ENCODE measurements around the gene POLR2H. TPM values are rescaled to one million over a fixed set of nuclear protein-coding genes. Genes with fewer than 3 reads are reported as not detected.

The POLR2H gene
- total RNA-seq, 2 experiments from 2014 or later = 130 to 143 TPM

DNA sequence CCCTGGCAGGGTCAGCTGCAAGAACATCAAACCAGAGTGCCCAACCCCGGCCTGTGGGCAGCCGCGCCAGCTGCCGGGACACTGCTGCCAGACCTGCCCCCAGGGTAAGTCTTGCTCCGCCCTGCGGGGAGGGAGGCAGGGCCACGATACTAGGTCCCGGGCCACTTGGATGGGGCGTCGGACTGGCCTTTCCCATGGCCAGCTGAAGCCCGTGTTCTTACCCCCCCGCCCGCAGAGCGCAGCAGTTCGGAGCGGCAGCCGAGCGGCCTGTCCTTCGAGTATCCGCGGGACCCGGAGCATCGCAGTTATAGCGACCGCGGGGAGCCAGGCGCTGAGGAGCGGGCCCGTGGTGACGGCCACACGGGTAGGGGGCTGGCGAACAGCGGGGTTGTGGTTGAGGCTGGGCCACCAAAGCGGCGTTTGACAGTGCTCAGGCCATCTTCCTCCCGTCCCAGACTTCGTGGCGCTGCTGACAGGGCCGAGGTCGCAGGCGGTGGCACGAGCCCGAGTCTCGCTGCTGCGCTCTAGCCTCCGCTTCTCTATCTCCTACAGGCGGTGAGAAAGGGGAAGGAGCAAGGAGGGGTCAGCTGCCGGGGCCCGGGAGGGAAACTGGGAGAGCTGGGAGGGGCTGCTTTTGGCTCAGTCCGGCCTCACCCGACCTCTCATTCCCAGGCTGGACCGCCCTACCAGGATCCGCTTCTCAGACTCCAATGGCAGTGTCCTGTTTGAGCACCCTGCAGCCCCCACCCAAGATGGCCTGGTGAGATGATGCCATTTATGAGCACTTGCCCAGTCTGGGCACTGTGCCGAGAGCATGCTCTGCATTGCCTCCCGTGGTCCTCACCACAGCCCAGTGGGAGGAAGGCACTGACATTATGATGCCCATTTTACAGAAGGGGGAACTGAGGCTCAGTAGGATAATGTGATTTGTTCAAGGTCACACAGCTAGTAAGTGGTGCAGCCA lies 20.0 kb downstream of the POLR2H start:
- no peak overlapping the region for H3K4me3 Mint-ChIP-seq
- peak; percentile 17 for ATAC-seq
- no peaks in the 10 kb centered on the region for H3K9me3 Mint-ChIP-seq (ENCODE audit: low read depth)
- H3K27ac Mint-ChIP-seq = no peak overlapping the region
- ChIA-PET CTCF (interaction anchor here (0.6 to 2.7 kb wide), 5 partner anchors 10 to 160 kb away, joined by 3 to 13 read pairs (median 4); no protein-coding TSS in a partner anchor), POLR2A (no interaction called here)
- H3K36me3 Mint-ChIP-seq (ENCODE audit: low read depth) = no peaks in the 10 kb centered on the region
- DNase-seq = no peak
- peaks cover 6% of the 10 kb centered on the region for H3K4me1 Mint-ChIP-seq
- H3K27me3 Mint-ChIP-seq = peaks cover 47% of the 10 kb centered on the region
- intact Hi-C loops (cut with DNase I, micrococcal nuclease) = no loop called here

DNA sequence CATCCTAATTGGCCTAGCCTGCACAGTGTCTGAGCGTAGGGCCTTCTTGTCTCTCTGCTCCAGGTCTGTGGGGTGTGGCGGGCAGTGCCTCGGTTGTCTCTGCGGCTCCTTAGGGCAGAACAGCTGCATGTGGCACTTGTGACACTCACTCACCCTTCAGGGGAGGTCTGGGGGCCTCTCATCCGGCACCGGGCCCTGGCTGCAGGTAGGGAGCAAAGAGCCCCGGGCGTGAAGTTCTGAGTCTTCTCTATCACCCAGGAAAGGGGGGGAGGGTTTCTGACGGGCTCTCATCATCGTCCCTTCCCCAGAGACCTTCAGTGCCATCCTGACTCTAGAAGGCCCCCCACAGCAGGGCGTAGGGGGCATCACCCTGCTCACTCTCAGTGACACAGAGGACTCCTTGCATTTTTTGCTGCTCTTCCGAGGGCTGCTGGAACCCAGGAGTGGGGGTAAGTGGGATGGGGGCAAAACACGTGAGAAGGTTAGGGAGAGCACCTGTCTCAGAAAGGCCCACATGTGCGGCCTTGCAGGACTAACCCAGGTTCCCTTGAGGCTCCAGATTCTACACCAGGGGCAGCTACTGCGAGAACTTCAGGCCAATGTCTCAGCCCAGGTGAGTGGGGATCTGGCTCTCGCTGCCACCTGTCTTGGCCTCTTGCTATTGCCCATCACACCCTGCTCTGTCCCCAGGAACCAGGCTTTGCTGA lies 21.0 kb downstream of the POLR2H start:
- ATAC-seq (no peak), DNase-seq (no peak)
- no peaks in the 10 kb centered on the region for H3K36me3 Mint-ChIP-seq (ENCODE audit: low read depth)
- H3K27ac Mint-ChIP-seq = no peak overlapping the region
- H3K4me1 Mint-ChIP-seq = peaks cover 6% of the 10 kb centered on the region
- intact Hi-C loops (cut with DNase I, micrococcal nuclease) = no loop called here
- ChIA-PET POLR2A (no interaction called here), CTCF (interaction anchor here (0.6 to 2.7 kb wide), 3 partner anchors 10 to 31 kb away, joined by 3 to 13 read pairs (median 4); no protein-coding TSS in a partner anchor)
- H3K27me3 Mint-ChIP-seq = peaks cover 43% of the 10 kb centered on the region
- no peaks in the 10 kb centered on the region for H3K9me3 Mint-ChIP-seq (ENCODE audit: low read depth)
- no peak overlapping the region for H3K4me3 Mint-ChIP-seq

DNA sequence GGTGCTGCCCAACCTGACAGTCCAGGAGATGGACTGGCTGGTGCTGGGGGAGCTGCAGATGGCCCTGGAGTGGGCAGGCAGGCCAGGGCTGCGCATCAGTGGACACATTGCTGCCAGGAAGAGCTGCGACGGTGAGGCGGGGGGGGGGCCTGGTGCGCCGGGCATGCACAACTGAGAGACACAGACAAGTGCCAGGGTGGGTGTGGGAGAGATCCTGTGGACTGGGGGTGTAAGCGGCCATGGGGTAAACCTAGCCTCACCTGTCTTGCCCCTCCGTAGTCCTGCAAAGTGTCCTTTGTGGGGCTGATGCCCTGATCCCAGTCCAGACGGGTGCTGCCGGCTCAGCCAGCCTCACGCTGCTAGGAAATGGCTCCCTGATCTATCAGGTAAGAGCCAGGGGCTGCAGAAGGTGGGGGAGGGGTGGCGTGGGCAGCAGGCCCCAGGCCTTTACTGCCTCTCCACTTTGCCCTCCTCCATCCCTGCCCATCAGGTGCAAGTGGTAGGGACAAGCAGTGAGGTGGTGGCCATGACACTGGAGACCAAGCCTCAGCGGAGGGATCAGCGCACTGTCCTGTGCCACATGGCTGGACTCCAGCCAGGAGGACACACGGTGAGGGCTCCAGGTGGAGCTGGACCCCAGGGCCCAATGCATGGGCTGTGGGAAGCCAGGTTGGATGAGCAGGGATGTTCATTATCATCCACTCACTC lies 21.7 kb downstream of the POLR2H start:
- peaks cover 6% of the 10 kb centered on the region for H3K4me1 Mint-ChIP-seq
- ATAC-seq (no peak), DNase-seq (no peak)
- H3K27ac Mint-ChIP-seq = no peak overlapping the region
- intact Hi-C loops (cut with DNase I, micrococcal nuclease) = no loop called here
- no peak overlapping the region for H3K4me3 Mint-ChIP-seq
- peaks cover 38% of the 10 kb centered on the region for H3K27me3 Mint-ChIP-seq
- ChIA-PET CTCF (interaction anchor here (1.3 to 2.7 kb wide), 3 partner anchors 9 to 159 kb away, joined by 4 to 13 read pairs (median 4); no protein-coding TSS in a partner anchor), POLR2A (no interaction called here)
- no peaks in the 10 kb centered on the region for H3K9me3 Mint-ChIP-seq (ENCODE audit: low read depth)
- no peaks in the 10 kb centered on the region for H3K36me3 Mint-ChIP-seq (ENCODE audit: low read depth)

DNA sequence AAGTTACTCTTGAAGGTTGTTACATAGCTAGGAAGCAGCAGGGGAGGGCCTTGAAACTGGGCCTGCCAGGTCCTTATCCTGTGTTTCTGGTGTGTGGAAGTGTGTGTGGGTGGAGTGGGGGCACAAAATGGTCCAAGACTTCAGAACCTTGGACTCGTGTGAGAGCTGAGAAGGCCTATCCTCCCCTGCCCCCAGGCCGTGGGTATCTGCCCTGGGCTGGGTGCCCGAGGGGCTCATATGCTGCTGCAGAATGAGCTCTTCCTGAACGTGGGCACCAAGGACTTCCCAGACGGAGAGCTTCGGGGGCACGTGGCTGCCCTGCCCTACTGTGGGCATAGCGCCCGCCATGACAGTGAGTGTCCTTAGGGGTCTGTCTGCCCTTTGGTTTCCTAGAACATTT lies 22.8 kb downstream of the POLR2H start:
- intact Hi-C loops (cut with DNase I, micrococcal nuclease) = no loop called here
- H3K4me1 Mint-ChIP-seq = peaks cover 6% of the 10 kb centered on the region
- ATAC-seq (no peak), DNase-seq (no peak)
- H3K4me3 Mint-ChIP-seq = no peak overlapping the region
- CTCF ChIA-PET = interaction anchor here (0.6 to 2.7 kb wide), 5 partner anchors 12 to 294 kb away, joined by 3 to 13 read pairs (median 4); no protein-coding TSS in a partner anchor
- no peaks in the 10 kb centered on the region for H3K9me3 Mint-ChIP-seq (ENCODE audit: low read depth)
- H3K36me3 Mint-ChIP-seq (ENCODE audit: low read depth) = no peaks in the 10 kb centered on the region
- POLR2A ChIA-PET = interaction anchor here (0.5 kb wide), 1 partner anchor 17 kb away, joined by 4 read pairs; no protein-coding TSS in a partner anchor
- H3K27ac Mint-ChIP-seq = no peak overlapping the region
- H3K27me3 Mint-ChIP-seq = peaks cover 31% of the 10 kb centered on the region

DNA sequence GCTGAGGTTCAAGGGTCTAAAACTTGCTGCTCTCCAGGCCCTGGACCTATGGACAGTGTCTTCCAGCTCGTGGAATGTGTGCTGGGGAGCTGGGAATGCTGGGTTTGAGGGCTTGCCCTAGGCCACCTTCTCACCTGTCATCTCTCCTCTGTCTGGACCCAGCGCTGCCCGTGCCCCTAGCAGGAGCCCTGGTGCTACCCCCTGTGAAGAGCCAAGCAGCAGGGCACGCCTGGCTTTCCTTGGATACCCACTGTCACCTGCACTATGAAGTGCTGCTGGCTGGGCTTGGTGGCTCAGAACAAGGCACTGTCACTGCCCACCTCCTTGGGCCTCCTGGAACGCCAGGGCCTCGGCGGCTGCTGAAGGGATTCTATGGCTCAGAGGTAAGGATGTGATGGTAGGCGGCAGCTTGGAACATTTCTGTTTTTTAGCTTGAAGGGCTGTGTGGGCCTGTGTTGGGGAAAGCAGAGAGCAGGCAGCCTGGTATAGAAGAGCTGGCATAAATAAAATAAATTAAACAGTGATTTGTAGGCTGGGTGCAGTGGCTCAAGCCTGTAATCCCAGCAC lies 23.4 kb downstream of the POLR2H start:
- Mint-ChIP-seq H3K4me1 (peaks cover 6% of the 10 kb centered on the region), H3K4me3 (no peak overlapping the region), H3K27me3 (peaks cover 31% of the 10 kb centered on the region), H3K9me3 (ENCODE audit: low read depth) (no peaks in the 10 kb centered on the region), H3K27ac (no peak overlapping the region), H3K36me3 (ENCODE audit: low read depth) (no peaks in the 10 kb centered on the region)
- ChIA-PET CTCF (interaction anchor here (0.6 to 1.9 kb wide), 4 partner anchors 127 to 294 kb away, joined by 3 to 4 read pairs (median 4); no protein-coding TSS in a partner anchor), POLR2A (interaction anchor here (0.5 kb wide), 1 partner anchor 18 kb away, joined by 4 read pairs; no protein-coding TSS in a partner anchor)
- intact Hi-C loops (cut with DNase I, micrococcal nuclease) = no loop called here
- ATAC-seq (no peak), DNase-seq (no peak)

DNA sequence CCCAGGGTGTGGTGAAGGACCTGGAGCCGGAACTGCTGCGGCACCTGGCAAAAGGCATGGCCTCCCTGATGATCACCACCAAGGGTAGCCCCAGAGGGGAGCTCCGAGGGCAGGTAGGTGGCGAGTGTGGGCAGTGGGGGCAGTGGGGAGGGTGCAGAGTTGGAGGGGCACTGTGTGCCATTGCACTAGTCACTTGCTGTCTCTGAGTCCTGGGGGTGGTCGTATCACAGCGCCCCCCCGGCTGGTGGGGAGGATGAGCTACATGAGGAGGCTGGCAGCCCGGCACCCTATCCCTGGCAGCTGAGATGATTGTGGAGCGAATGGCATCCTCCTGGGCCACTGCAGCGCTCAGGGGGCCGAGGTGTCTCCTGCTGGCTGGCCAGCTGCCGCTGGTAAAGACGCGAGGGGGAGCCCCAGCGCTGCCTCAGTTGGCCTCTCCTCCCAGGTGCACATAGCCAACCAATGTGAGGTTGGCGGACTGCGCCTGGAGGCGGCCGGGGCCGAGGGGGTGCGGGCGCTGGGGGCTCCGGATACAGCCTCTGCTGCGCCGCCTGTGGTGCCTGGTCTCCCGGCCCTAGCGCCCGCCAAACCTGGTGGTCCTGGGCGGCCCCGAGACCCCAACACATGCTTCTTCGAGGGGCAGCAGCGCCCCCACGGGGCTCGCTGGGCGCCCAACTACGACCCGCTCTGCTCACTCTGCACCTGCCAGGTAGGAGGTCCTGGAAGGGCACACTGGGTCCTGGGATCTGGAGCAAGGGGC lies 24.7 kb downstream of the POLR2H start:
- H3K4me1 Mint-ChIP-seq = peaks cover 1% of the 10 kb centered on the region
- intact Hi-C loops (cut with DNase I, micrococcal nuclease) = no loop called here
- peaks cover 27% of the 10 kb centered on the region for H3K27me3 Mint-ChIP-seq
- POLR2A ChIA-PET = no interaction called here
- no peaks in the 10 kb centered on the region for H3K36me3 Mint-ChIP-seq (ENCODE audit: low read depth)
- no peak overlapping the region for H3K27ac Mint-ChIP-seq
- no peak overlapping the region for H3K4me3 Mint-ChIP-seq
- no peak for ATAC-seq
- DNase-seq = no peak
- no peaks in the 10 kb centered on the region for H3K9me3 Mint-ChIP-seq (ENCODE audit: low read depth)
- CTCF ChIA-PET = interaction anchor here (1.2 to 1.9 kb wide), 2 partner anchors 126 to 128 kb away, joined by 3 to 4 read pairs; no protein-coding TSS in a partner anchor

DNA sequence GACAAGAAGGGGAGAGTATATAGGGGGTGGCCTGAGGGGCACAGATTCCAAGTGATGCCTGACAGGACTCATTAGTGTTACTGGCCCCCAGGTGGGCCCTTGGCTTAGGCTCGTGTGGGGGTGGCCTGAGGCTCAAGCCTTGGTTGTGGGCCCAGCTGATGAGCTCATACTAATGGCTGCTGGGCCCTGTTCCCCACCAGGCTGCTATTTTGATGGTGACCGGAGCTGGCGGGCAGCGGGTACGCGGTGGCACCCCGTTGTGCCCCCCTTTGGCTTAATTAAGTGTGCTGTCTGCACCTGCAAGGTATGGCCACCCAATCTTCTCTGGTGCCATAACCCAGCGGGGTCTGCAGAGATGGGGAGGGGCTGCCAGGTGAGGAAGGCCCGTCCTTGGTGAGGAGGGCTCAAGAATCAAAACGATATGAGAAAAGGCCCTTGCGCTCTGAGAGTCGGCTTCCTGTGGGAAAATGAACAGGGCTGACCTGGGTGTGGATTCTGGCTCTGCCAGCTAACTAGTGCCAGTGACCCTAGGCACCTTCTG lies 25.7 kb downstream of the POLR2H start:
- ChIA-PET POLR2A (no interaction called here), CTCF (no interaction called here)
- ATAC-seq (no peak), DNase-seq (no peak)
- intact Hi-C loops (cut with DNase I, micrococcal nuclease) = no loop called here
- H3K27ac Mint-ChIP-seq = no peak overlapping the region
- no peak overlapping the region for H3K4me3 Mint-ChIP-seq
- no peaks in the 10 kb centered on the region for H3K4me1 Mint-ChIP-seq
- H3K36me3 Mint-ChIP-seq (ENCODE audit: low read depth) = no peaks in the 10 kb centered on the region
- peaks cover 22% of the 10 kb centered on the region for H3K27me3 Mint-ChIP-seq
- H3K9me3 Mint-ChIP-seq (ENCODE audit: low read depth) = no peaks in the 10 kb centered on the region

DNA sequence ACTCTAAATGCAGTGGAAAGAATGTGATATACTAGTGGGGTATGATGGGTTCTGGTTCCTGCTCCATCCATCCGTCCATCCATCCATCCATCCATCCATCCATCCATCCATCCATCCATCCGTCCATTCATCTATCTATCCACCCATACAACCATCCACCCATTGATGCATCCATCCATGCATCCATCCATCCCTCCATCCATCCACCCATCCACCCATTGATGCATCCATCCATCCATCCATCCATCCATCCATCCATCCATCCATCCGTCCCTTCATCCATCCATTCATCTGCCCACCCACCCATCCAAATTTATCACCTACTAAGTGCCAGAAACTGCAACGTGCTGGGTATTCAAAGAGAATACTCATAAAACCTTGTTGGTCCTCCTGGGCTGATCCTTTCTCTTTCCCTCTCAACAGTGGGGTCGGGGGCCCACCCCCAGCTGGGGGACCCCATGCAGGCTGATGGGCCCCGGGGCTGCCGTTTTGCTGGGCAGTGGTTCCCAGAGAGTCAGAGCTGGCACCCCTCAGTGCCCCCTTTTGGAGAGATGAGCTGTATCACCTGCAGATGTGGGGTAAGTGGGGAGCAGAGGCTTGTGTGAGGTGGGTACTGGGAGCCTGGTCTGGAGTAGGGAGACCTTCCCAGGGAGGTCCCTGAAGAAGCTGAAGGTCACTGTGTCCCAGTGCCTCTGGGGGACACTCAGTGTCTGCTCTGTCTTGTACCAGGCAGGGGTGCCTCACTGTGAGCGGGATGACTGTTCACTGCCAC lies 26.8 kb downstream of the POLR2H start:
- no peak overlapping the region for H3K4me3 Mint-ChIP-seq
- no peaks in the 10 kb centered on the region for H3K36me3 Mint-ChIP-seq (ENCODE audit: low read depth)
- H3K27me3 Mint-ChIP-seq = peaks cover 12% of the 10 kb centered on the region
- H3K9me3 Mint-ChIP-seq (ENCODE audit: low read depth) = no peaks in the 10 kb centered on the region
- H3K27ac Mint-ChIP-seq = no peak overlapping the region
- POLR2A ChIA-PET = no interaction called here
- intact Hi-C loops (cut with DNase I, micrococcal nuclease) = no loop called here
- DNase-seq (no peak), ATAC-seq (no peak)
- CTCF ChIA-PET = no interaction called here
- H3K4me1 Mint-ChIP-seq = no peaks in the 10 kb centered on the region

DNA sequence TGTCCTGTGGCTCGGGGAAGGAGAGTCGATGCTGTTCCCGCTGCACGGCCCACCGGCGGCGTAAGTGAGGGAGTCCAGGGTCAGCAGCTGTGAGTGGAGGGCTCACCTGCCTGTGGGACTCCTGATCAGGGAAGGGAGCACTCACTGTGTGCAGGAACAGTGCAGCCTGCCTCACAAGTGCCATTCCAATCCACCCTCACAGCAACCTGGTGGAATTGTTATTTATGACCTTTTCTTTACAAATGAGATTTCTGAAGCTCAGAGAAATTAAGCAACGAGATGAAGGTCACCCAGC lies 27.4 kb downstream of the POLR2H start:
- ChIA-PET POLR2A (no interaction called here), CTCF (no interaction called here)
- intact Hi-C loops (cut with DNase I, micrococcal nuclease) = no loop called here
- Mint-ChIP-seq H3K4me1 (no peaks in the 10 kb centered on the region), H3K27me3 (peaks cover 10% of the 10 kb centered on the region), H3K4me3 (no peak overlapping the region), H3K27ac (no peak overlapping the region), H3K36me3 (ENCODE audit: low read depth) (no peaks in the 10 kb centered on the region), H3K9me3 (ENCODE audit: low read depth) (no peaks in the 10 kb centered on the region)
- DNase-seq = no peak
- no peak for ATAC-seq

DNA sequence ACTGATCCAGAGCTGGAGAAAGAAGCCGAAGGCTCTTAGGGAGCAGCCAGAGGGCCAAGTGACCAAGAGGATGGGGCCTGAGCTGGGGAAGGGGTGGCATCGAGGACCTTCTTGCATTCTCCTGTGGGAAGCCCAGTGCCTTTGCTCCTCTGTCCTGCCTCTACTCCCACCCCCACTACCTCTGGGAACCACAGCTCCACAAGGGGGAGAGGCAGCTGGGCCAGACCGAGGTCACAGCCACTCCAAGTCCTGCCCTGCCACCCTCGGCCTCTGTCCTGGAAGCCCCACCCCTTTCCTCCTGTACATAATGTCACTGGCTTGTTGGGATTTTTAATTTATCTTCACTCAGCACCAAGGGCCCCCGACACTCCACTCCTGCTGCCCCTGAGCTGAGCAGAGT lies 27.9 kb downstream of the POLR2H start:
- CTCF ChIA-PET = interaction anchor here (0.7 kb wide), 1 partner anchor 27 kb away, joined by 3 read pairs; no protein-coding TSS in a partner anchor
- Mint-ChIP-seq H3K27ac (no peak overlapping the region), H3K36me3 (ENCODE audit: low read depth) (no peaks in the 10 kb centered on the region), H3K27me3 (peaks cover 10% of the 10 kb centered on the region), H3K9me3 (ENCODE audit: low read depth) (no peaks in the 10 kb centered on the region), H3K4me3 (no peak overlapping the region), H3K4me1 (no peaks in the 10 kb centered on the region)
- POLR2A ChIA-PET = no interaction called here
- intact Hi-C loops (cut with DNase I, micrococcal nuclease) = no loop called here
- no peak for DNase-seq
- no peak for ATAC-seq
